Measurements from ENCODE around the gene ANXA10. TPM values are rescaled to one million over a fixed set of nuclear protein-coding genes. Genes with fewer than 3 reads are reported as not detected.

The ANXA10 gene
- total and polyA plus RNA-seq, 2 of the 8 experiments (the other 6 are each of a cell fraction or from before 2014, with no cell fraction given) = not detected

DNA sequence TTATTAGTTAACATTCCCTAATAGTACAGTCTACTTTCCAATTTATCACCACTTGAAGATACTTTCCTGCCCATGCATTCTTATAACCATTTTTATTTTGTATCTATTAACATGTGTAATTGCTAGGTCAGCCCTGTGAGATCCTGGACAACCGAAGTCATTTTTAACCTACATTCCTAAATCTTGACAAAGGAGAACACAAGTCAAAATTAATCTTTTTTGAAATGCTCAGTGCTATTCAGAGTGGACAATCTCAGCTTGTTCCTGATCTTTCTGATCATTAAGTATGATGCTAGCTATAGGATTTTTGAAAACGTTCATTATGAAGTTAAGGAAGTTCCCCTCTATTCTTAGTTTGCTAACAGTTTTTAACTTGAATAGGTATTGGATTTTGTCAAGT lies 37.5 kb downstream of the ANXA10 start:
- H2BK120ac ChIP-seq (replicated peaks; ENCODE audit: low read depth, low read length) = no peak overlapping the region
- no peak overlapping the region for H2AK5ac ChIP-seq (ENCODE audit: low read depth, low read length)
- no peak overlapping the region for H3K4ac ChIP-seq (replicated peaks; ENCODE audit: insufficient read length, low read depth, low read length)
- H2BK12ac ChIP-seq (ENCODE audit: low read depth, low read length) = no peak overlapping the region
- no peaks in the 10 kb centered on the region for H3K27me3 ChIP-seq (replicated peaks in 1 of 4; ENCODE audit: control insufficient read depth in 3 of 4, extremely low read depth in 1 of 4, insufficient read depth in 3 of 4, low read length in 3 of 4)
- H2BK20ac ChIP-seq (ENCODE audit: low read length) = no peak overlapping the region
- 87% methylated on average over 2 of the region's 2 CpGs; no CpG with 5 or more reads in 1 of the 2 experiments for WGBS, 2 experiments (ENCODE audit: extremely low coverage in 1 of 2, insufficient coverage in 1 of 2, insufficient read length in 1 of 2, insufficient replicate concordance in 2 of 2, low coverage in 1 of 2, low lambda C conversion rate in 2 of 2, missing lambda C conversion rate in 1 of 2)
- H3K4me3 ChIP-seq (ENCODE audit: extremely low read depth in 1 of 4, insufficient read depth in 2 of 4, low read depth in 3 of 4, low read length in 4 of 4) = no peak overlapping the region
- no peaks in the 10 kb centered on the region for H3K9me3 ChIP-seq (ENCODE audit: insufficient read depth in 2 of 2, low read depth in 1 of 2, low read length in 1 of 2)
- no peak for FAIRE-seq
- no peak overlapping the region for H3K9ac ChIP-seq (replicated peaks in 1 of 4; ENCODE audit: extremely low read depth in 1 of 4, low read depth in 3 of 4, low read length in 3 of 4)
- no peak overlapping the region for H4K91ac ChIP-seq (replicated peaks; ENCODE audit: insufficient read length, low read length)
- DNase-seq (ENCODE audit: low read depth in 1 of 2, low spot score in 2 of 2) = no peak
- H3K14ac ChIP-seq (ENCODE audit: insufficient read length) = no peak overlapping the region
- no peak overlapping the region for H2BK5ac ChIP-seq (ENCODE audit: low read depth, low read length)
- POLR2A ChIA-PET (ENCODE audit: partially characterized antibody) = no interaction called here
- no peak overlapping the region for H2AFZ ChIP-seq (ENCODE audit: low read length)
- H4K5ac ChIP-seq (ENCODE audit: insufficient read length, low read depth, low read length) = no peak overlapping the region
- H3K56ac ChIP-seq (replicated peaks; ENCODE audit: insufficient read length, low read depth, low read length) = no peak overlapping the region
- H3K18ac ChIP-seq (ENCODE audit: extremely low read depth, low read length) = no peak overlapping the region
- no peaks in the 10 kb centered on the region for H3K79me1 ChIP-seq (ENCODE audit: low read depth, low read length)
- no peaks in the 10 kb centered on the region for H3K4me1 ChIP-seq (replicated peaks in 1 of 4; ENCODE audit: control insufficient read depth in 3 of 4, insufficient read depth in 4 of 4, low read length in 3 of 4)
- H3K4me2 ChIP-seq (ENCODE audit: insufficient read depth in 1 of 2, low read depth in 2 of 2, low read length in 2 of 2) = no peak overlapping the region
- H3K27ac ChIP-seq (ENCODE audit: low read depth, low read length) = no peak overlapping the region
- TF ChIP-seq SRF (IDR thresholded peaks at IDR 0.05; ENCODE audit: low read depth, low read length) (no peak), POLR2AphosphoS5 (IDR thresholded peaks at IDR 0.05; ENCODE audit: low read depth, low read length) (no peak), SP1 (IDR thresholded peaks at IDR 0.05; ENCODE audit: low read depth, low read length) (no peak)
- no peaks in the 10 kb centered on the region for H3K23me2 ChIP-seq (ENCODE audit: low read depth, low read length)
- no peak overlapping the region for H3K23ac ChIP-seq (ENCODE audit: insufficient read length)
- no peaks in the 10 kb centered on the region for H4K20me1 ChIP-seq (replicated peaks in 1 of 2; ENCODE audit: control insufficient read depth in 1 of 2, insufficient read depth in 2 of 2, low read length in 2 of 2)
- CTCF ChIA-PET (ENCODE audit: partially characterized antibody) = no interaction called here
- H2BK15ac ChIP-seq (ENCODE audit: low read length) = no peak overlapping the region
- H4K8ac ChIP-seq (ENCODE audit: extremely low read depth, insufficient read depth, low read length) = no peak overlapping the region
- H3K36me3 ChIP-seq (ENCODE audit: control insufficient read depth in 2 of 4, insufficient read depth in 4 of 4, low read length in 3 of 4) = no peaks in the 10 kb centered on the region
- H3K79me2 ChIP-seq (ENCODE audit: control insufficient read depth in 1 of 2, insufficient read depth in 2 of 2, low read length in 2 of 2) = no peaks in the 10 kb centered on the region

Measured in H1 (cell line).